Mammary epithelial cell (primary cell): Measurements from ENCODE around the gene IKZF4.

ENCODE experiments used
- EZH2 ChIP-seq: IDR thresholded peaks from 2 replicates; pipeline ENCODE4 v1.6.1; 2012; ENCODE audit warnings: low read length, inconsistent platforms, borderline replicate concordance
- TF ChIP-seq, protein P1 (sequence below), 2 donors: IDR thresholded peaks in 1 of 2; conservative IDR thresholded peaks in 1 of 2; 2 replicates each; pipeline ENCODE4 v1.5.1; 2011 to 2012; ENCODE audit warnings: inconsistent platforms in 2 of 2, low read length in 2 of 2, mild to moderate bottlenecking in 2 of 2, control low read depth in 1 of 2, low read depth in 1 of 2; ENCODE audit not compliant: insufficient read depth in 1 of 2; ENCODE audit errors: extremely low read depth in 1 of 2

DNA sequence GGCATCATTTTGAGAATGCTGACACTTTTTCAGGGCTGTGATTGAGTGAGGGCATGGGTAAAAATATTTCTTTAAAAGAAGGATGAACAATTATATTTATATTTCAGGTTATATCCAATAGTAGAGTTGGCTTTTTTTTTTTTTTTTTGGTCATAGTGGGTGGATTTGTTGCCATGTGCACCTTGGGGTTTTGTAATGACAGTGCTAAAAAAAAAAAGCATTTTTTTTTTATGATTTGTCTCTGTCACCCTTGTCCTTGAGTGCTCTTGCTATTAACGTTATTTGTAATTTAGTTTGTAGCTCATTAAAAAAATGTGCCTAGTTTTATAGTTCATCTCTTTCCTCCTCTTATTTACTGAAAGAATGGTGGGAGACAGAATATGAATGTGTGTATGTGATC is 48.4 kb upstream of the IKZF4 start:
- TF ChIP-seq, protein P1, sequence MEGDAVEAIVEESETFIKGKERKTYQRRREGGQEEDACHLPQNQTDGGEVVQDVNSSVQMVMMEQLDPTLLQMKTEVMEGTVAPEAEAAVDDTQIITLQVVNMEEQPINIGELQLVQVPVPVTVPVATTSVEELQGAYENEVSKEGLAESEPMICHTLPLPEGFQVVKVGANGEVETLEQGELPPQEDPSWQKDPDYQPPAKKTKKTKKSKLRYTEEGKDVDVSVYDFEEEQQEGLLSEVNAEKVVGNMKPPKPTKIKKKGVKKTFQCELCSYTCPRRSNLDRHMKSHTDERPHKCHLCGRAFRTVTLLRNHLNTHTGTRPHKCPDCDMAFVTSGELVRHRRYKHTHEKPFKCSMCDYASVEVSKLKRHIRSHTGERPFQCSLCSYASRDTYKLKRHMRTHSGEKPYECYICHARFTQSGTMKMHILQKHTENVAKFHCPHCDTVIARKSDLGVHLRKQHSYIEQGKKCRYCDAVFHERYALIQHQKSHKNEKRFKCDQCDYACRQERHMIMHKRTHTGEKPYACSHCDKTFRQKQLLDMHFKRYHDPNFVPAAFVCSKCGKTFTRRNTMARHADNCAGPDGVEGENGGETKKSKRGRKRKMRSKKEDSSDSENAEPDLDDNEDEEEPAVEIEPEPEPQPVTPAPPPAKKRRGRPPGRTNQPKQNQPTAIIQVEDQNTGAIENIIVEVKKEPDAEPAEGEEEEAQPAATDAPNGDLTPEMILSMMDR (conservative IDR thresholded peaks at IDR 0.05 in 1 of 2, IDR thresholded peaks at IDR 0.05 in 1 of 2; ENCODE audit: extremely low read depth in 1 of 2, insufficient read depth in 1 of 2, low read depth in 1 of 2, low read length in 2 of 2) = no peak
- no peak for TF ChIP-seq EZH2
